ENCODE results near the gene ANP32E. TPM values are rescaled to one million over a fixed set of nuclear protein-coding genes. Genes with fewer than 3 reads are reported as not detected.
"Not testable (repeated sequence)": the region's sequence is repeated elsewhere in the genome, so short reads cannot be mapped to it uniquely, and the experiment has no call there.

ANP32E gene
- total RNA-seq, 1 donor from 2014 or later: 8.9 TPM

DNA sequence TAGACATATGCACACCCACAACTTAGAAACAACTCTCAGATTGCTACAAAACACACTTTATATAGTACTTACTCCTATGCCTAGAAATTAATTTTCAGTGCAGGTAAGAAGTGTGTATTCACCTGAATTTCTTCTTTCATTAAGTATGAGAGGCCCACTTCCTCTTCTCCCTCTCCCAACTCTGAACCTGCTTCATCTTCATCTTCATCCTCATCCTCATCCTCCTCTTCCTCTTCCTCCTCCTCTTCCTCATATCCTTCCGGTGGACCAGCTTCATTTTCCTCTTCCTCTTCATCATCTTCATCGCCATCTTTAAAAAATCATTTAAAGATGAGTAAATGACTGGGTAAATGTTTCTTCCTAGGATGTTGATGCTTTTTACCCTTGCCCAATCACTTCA is 9.4 kb downstream of the ANP32E start:
- Histone ChIP-seq H3K36me3 (peaks cover 42 to 58% of the 10 kb centered on the region in 2 donors), H3K27ac (no peak overlapping the region), H3K4me1 (no peaks in the 10 kb centered on the region), H3K9me3 (no peaks in the 10 kb centered on the region), H3K4me3 (no peak overlapping the region), H3K27me3 (no peaks in the 10 kb centered on the region)
- TF ChIP-seq, protein P1, sequence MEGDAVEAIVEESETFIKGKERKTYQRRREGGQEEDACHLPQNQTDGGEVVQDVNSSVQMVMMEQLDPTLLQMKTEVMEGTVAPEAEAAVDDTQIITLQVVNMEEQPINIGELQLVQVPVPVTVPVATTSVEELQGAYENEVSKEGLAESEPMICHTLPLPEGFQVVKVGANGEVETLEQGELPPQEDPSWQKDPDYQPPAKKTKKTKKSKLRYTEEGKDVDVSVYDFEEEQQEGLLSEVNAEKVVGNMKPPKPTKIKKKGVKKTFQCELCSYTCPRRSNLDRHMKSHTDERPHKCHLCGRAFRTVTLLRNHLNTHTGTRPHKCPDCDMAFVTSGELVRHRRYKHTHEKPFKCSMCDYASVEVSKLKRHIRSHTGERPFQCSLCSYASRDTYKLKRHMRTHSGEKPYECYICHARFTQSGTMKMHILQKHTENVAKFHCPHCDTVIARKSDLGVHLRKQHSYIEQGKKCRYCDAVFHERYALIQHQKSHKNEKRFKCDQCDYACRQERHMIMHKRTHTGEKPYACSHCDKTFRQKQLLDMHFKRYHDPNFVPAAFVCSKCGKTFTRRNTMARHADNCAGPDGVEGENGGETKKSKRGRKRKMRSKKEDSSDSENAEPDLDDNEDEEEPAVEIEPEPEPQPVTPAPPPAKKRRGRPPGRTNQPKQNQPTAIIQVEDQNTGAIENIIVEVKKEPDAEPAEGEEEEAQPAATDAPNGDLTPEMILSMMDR (IDR thresholded peaks at IDR 0.05): no peak
- no peak for DNase-seq (ENCODE audit: low spot score in 2 of 2)
- intact Hi-C loops (cut with DNase I): no loop called here

DNA sequence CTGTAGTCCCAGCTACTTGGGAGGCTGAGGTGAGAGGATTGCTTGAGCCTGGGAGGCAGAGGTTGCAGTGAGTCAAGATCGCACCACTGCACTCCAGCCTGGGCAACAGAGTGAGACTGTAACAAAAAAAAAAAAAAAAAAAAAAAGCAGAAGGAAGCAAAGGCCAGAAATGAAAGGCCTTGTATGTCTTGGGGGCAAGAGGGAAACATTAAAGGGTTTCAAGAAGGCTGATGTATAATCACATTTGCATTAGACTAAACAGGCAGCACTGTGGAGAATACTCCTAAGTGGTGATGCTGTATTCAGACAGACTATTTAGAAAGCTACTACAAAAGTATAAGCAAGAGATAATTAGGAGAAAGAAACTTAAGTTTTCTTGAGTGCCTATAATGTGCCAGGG is 10.4 kb downstream of the ANP32E start:
- H3K4me3 ChIP-seq: no peak overlapping the region
- TF ChIP-seq, protein P1 (IDR thresholded peaks at IDR 0.05): no peak
- H3K9me3 ChIP-seq: no peaks in the 10 kb centered on the region
- no peak overlapping the region for H3K27ac ChIP-seq
- H3K27me3 ChIP-seq: no peaks in the 10 kb centered on the region
- no peak for DNase-seq (ENCODE audit: low spot score in 2 of 2)
- peaks cover 42 to 60% of the 10 kb centered on the region in 2 donors for H3K36me3 ChIP-seq
- intact Hi-C loops (cut with DNase I): no loop called here
- H3K4me1 ChIP-seq: no peaks in the 10 kb centered on the region

DNA sequence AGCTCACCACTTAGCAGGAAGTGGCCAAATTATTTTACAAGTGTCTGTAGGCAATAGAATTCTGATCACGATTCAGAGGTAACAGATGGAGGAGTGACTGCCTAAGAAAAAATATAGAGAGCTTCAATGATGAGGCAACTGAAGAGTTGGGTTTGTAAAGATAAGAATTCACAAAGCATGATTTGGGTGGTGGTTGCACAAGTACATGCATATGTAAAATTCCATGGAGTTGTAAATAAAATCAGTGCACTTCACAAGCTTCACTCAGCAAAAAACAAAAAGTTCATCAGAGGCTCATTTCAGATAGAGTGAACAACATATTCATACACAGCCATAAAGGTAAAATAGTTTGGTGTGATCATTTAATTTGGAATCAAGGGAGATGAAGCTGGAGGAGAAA is 10.9 kb downstream of the ANP32E start:
- TF ChIP-seq, protein P1 (IDR thresholded peaks at IDR 0.05): no peak
- H3K4me1 ChIP-seq: no peaks in the 10 kb centered on the region
- peaks cover 42 to 66% of the 10 kb centered on the region in 2 donors for H3K36me3 ChIP-seq
- intact Hi-C loops (cut with DNase I): no loop called here
- H3K27ac ChIP-seq: no peak overlapping the region
- no peaks in the 10 kb centered on the region for H3K27me3 ChIP-seq
- no peak overlapping the region for H3K4me3 ChIP-seq
- no peak for DNase-seq (ENCODE audit: low spot score in 2 of 2)
- H3K9me3 ChIP-seq: no peaks in the 10 kb centered on the region

DNA sequence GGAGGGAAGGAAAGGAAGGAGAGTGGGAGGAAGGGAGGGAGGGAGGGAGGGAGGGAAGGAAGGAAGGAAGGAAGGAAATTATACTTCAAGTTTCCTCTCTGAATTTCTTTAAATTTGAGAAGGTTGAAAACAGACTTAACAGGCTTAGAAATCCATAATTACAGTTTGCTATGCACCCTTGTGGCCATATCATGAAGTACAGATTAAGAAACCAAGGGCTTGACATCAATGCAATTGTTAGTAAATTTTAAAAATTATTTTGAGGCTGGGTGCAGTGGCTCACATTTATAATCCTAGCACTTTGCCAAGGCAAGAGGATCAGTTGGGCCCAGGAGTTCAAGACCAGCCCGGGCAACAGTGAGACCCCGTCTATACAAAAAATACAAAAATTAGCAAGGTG is 14.4 kb downstream of the ANP32E start:
- TF ChIP-seq, protein P1 (IDR thresholded peaks at IDR 0.05): peak; percentile 12 to 52 (median 34)

DNA sequence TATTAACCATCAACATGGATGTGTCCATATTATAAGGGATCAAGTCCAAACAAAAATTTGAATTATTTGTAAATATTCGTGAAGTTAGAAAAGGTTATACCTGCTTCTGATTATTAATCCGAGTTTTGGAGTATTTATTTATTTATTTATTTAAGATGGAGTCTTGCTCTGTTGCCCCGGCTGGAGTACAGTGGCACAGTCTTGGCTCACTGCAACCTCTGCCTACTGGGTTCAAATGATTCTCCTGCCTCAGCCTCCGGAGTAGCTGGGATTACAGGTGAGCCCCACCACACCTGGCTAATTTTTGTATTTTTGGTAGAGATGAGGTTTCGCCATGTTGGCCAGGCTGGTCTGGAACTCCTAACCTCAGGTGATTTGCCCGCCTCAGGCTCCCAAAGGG is 20.1 kb downstream of the ANP32E start:
- H3K9me3 ChIP-seq; H3K27ac ChIP-seq; H3K4me3 ChIP-seq; intact Hi-C loops (cut with DNase I); H3K27me3 ChIP-seq; H3K4me1 ChIP-seq: not testable (repeated sequence)
- peaks cover 0 to 11% of the 10 kb centered on the region in 2 donors for H3K36me3 ChIP-seq
- DNase-seq (ENCODE audit: low spot score in 2 of 2): peak in 1 of 2 donors; percentile 15

More for the DNA sequence above, 14.4 kb downstream of the ANP32E start:
- Histone ChIP-seq H3K4me1 (no peaks in the 10 kb centered on the region), H3K9me3 (no peaks in the 10 kb centered on the region), H3K27ac (peak overlapping the region in 1 of 2 donors; percentile 23), H3K36me3 (peaks cover 27 to 46% of the 10 kb centered on the region in 2 donors), H3K27me3 (no peaks in the 10 kb centered on the region), H3K4me3 (no peak overlapping the region)
- intact Hi-C loops (cut with DNase I): no loop called here
- DNase-seq (ENCODE audit: low spot score in 2 of 2): no peak

DNA sequence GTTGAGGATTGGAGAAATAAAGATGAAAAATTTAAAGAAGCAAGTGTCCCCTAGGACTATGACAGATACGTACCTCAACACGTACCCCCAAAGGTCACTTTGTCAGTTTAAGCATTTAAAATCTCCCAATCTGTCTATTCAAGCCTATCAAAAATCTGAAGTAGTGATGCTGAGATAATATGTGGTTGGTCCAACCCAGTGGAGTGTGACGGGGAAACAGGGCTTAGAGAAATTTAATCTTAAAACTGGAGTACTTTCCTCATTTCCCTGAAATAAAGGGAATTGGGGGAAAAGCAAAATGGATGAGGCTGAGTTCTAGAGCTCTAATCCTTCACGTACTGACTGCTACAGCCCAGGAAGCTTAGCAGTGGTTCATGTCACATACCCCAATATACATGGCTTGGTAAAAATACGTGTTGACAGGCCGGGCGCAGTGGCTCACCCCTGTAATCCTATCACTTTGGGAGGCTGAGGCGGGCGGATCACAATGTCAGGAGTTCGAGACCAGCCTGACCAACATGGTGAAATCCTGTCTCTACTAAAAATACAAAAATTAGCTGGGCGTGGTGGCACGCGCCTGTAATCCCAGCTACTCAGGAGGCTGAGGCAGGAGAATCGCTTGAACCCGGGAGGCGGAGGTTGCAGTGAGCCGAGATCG is 21.7 kb downstream of the ANP32E start:
- H3K27me3 ChIP-seq; H3K9me3 ChIP-seq; H3K36me3 ChIP-seq; H3K4me1 ChIP-seq; intact Hi-C loops (cut with DNase I): not testable (repeated sequence)
- Histone ChIP-seq H3K4me3 (peak overlapping the region; percentile 55 to 59), H3K27ac (peak overlapping the region; percentile 78 to 79)
- DNase-seq (ENCODE audit: low spot score in 2 of 2): peak in 1 of 2 donors; percentile 63
